Adrenal gland (tissue), 12 donors: ENCODE results near the gene KIAA0753. TPM values are rescaled to one million over a fixed set of nuclear protein-coding genes. Genes with fewer than 3 reads are reported as not detected.

Experiments used
- DNase-seq, 7 donors: peaks; one replicate each; pipeline ENCODE4 v3.0.0-alpha.2; 2019 to 2020
- H3K27ac ChIP-seq, 5 donors: fragments of 200-600 bp; sonication (generic) in 4 of 5; 1 replicate in 3 of 5; 2 replicates in 2 of 5; pipeline versions ENCODE4 v1.5.1 to v1.8.0; 2016 to 2020; ENCODE audit warnings: mild to moderate bottlenecking in 1 of 5
- H3K27me3 ChIP-seq: fragments of 200-600 bp; 2 replicates; pipeline ENCODE4 v1.8.0; 2021
- H3K36me3 ChIP-seq, 2 donors: fragments of 200-600 bp; replicated peaks in 1 of 2; 1 replicate in 1 of 2; 2 replicates in 1 of 2; pipeline versions ENCODE4 v1.5.1 to v1.8.0; 2018 to 2022
- H3K4me1 ChIP-seq, 2 donors: fragments of 200-600 bp; replicated peaks in 1 of 2; 1 replicate in 1 of 2; 2 replicates in 1 of 2; pipeline versions ENCODE4 v1.5.1 to v1.8.0; 2018 to 2021
- H3K4me3 ChIP-seq, 4 donors: fragments of 200-600 bp; sonication (generic) in 3 of 4; one replicate each; pipeline ENCODE4 v1.5.1; 2016 to 2018
- H3K9me3 ChIP-seq, 3 donors: fragments of 200-600 bp; sonication (generic) in 1 of 3; replicated peaks in 1 of 3; 1 replicate in 2 of 3; 2 replicates in 1 of 3; pipeline versions ENCODE4 v1.5.1 to v1.8.0; 2016 to 2021
- CTCF ChIP-seq, 6 experiments: fragments of 450-650 bp in 4 of 6; fragments of 200-600 bp in 2 of 6; sonication (generic) in 1 of 6; IDR thresholded peaks; 1 replicate in 5 of 6; 2 replicates in 1 of 6; pipeline versions ENCODE4 v1.5.1 to v1.8.0; 2016 to 2021; ENCODE audit warnings: antibody characterized with exemption in 6 of 6, mild to moderate bottlenecking in 2 of 6, moderate library complexity in 1 of 6
- POLR2A ChIP-seq, 2 donors: fragments of 450-650 bp; IDR thresholded peaks; one replicate each; pipeline ENCODE4 v1.6.1; 2017; ENCODE audit warnings: antibody characterized with exemption in 2 of 2, mild to moderate bottlenecking in 2 of 2, moderate library complexity in 1 of 2
- WGBS, 4 donors: extraction: QIAGEN DNeasy Blood & Tissue Kit in 2 of 4; methylation state at CpG; one replicate each; pipeline versions ENCODE4 v1.1.5 to v1.1.7; 2013 to 2017; 5-methylcytosine and 5-hydroxymethylcytosine counted together
- intact Hi-C, 2 donors: fragments of 100-400 bp; cut with DNase I; formaldehyde crosslinking; loops; one replicate each; pipeline versions ENCODE4 v1.14.1 to v1.15.0; 2022 to 2023
- polyA plus RNA-seq, 3 donors: library from polyadenylated mRNA; stranded (reverse); fragments of 200-250 nt in 2 of 3; fragments of 350-450 nt in 1 of 3; fragmentation: Illumina TruSeq in 1 of 3; extraction: RNeasy Lipid Tissue Mini Kit (QIAGEN cat#74804) in 1 of 3; gene quantifications; one replicate each; pipeline ENCODE4 v1.2.3, GENCODE V29; 2013 to 2014
- total RNA-seq, 9 donors: library from RNA; depleted of rRNA in 4 of 9; stranded (reverse); fragments of >200 nt in 4 of 9; fragments of 120-200 nt in 1 of 9; fragmentation: NEBNext Ultra II Directional in 1 of 9; extraction: Animal tissue kit (Norgen Biotek cat#: 25700) in 1 of 9; gene quantifications; one replicate each; pipeline versions ENCODE4 v1.1.0 to v1.2.4, GENCODE V29; 2013 to 2023
- donor health status: healthy with polysubstance abuse.
- donor health status: Bipolar disorder and iron deficiency.
- donor health status: DM: yes; HTN: yes; CAD: no.
- donor health status: DM: no; HTN: no; CAD: no.
- donor health status: DM: no; HTN: no; CAD: no.
- donor health status: DM: yes; HTN: yes; CAD: no.

KIAA0753 gene
- total and polyA plus RNA-seq, 12 donors, result 5.1 to 21.8 (median 13.1) TPM

- no peak for TF ChIP-seq CTCF (IDR thresholded peaks at IDR 0.05)
- no peak for TF ChIP-seq POLR2A (IDR thresholded peaks at IDR 0.05)
- intact Hi-C loops, result no loop called here
- Histone ChIP-seq H3K36me3 (no peaks in the 10 kb centered on the region), H3K27me3 (no peaks in the 10 kb centered on the region), H3K4me3 (no peak overlapping the region), H3K9me3 (no peaks in the 10 kb centered on the region), H3K27ac (no peak overlapping the region), H3K4me1 (no peaks in the 10 kb centered on the region)
- DNase-seq, result no peak
- 81 to 88% (median 82%) methylated on average over 13 to 14 of the region's 14 CpGs for WGBS, 4 donors
Measured at GRCh38 chr17:6684881-6685767, 44.6 kb upstream of the KIAA0753 start.

DNA sequence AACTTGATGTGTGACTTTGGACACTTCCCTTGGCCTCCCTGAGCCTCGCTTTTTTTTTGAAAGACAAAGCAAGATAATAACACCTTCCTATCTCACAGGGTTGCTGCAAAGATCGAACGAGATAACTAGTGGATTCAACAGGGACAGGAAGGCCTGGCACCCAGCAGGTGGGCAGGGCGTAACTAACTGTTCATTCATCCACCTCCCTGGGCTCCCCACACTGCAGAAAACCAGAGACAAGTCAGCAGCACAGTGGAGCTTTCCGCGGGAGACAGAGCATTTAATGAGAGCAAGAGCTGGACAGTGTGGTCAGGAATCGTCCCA is 43.9 kb upstream of the KIAA0753 start:
- no peak overlapping the region for H3K27ac ChIP-seq
- DNase-seq, result no peak
- intact Hi-C loops, result no loop called here
- H3K36me3 ChIP-seq, result no peaks in the 10 kb centered on the region
- 61 to 71% (median 66%) methylated on average over 7 of the region's 7 CpGs for WGBS, 4 donors
- no peak for TF ChIP-seq CTCF (IDR thresholded peaks at IDR 0.05)
- TF ChIP-seq POLR2A (IDR thresholded peaks at IDR 0.05), result no peak
- no peaks in the 10 kb centered on the region for H3K27me3 ChIP-seq
- no peak overlapping the region for H3K4me3 ChIP-seq
- H3K9me3 ChIP-seq, result no peaks in the 10 kb centered on the region
- no peaks in the 10 kb centered on the region for H3K4me1 ChIP-seq

- intact Hi-C loops, result no loop called here
- Histone ChIP-seq H3K9me3 (no peaks in the 10 kb centered on the region), H3K27me3 (no peaks in the 10 kb centered on the region), H3K27ac (no peak overlapping the region), H3K4me3 (no peak overlapping the region), H3K4me1 (no peaks in the 10 kb centered on the region), H3K36me3 (no peaks in the 10 kb centered on the region)
- TF ChIP-seq CTCF (IDR thresholded peaks at IDR 0.05) (no peak), POLR2A (IDR thresholded peaks at IDR 0.05) (no peak)
- no peak for DNase-seq
- whole genome bisulfite sequencing, 4 donors, result 93 to 100% (median 95%) methylated on average over 1 to 3 of the region's 3 CpGs
Measured at GRCh38 chr17:6683730-6684459, 43.4 kb upstream of the KIAA0753 start.

GRCh38 chr17:6683081-6683684 is 42.7 kb upstream of the KIAA0753 start:
- TF ChIP-seq CTCF (IDR thresholded peaks at IDR 0.05) (no peak), POLR2A (IDR thresholded peaks at IDR 0.05) (no peak)
- Histone ChIP-seq H3K4me3 (no peak overlapping the region), H3K27me3 (peaks cover 4% of the 10 kb centered on the region), H3K36me3 (no peaks in the 10 kb centered on the region), H3K4me1 (no peaks in the 10 kb centered on the region), H3K27ac (no peak overlapping the region), H3K9me3 (no peaks in the 10 kb centered on the region)
- 90 to 93% (median 91%) methylated on average over 3 of the region's 3 CpGs for WGBS, 4 donors
- DNase-seq, result no peak
- intact Hi-C loops, result no loop called here
